GM12865 (cell line): ENCODE results near the gene ABCC3.

Experiments
- DNase-seq: peaks from one replicate; pipeline ENCODE4 v3.0.0; 2010; ENCODE audit warnings: low read depth
- H3K4me3 ChIP-seq: 2 replicates; pipeline ENCODE4 v1.5.1; 2011; ENCODE audit warnings: mild to moderate bottlenecking, low read depth, low read length, control low read depth
- TF ChIP-seq, protein P1 (sequence below): IDR thresholded peaks from 2 replicates; pipeline ENCODE4 v1.5.1; 2011; ENCODE audit warnings: low read length, control low read depth, low read depth, inconsistent platforms; ENCODE audit not compliant: insufficient read depth; ENCODE audit errors: missing control alignments

Gene ABCC3

DNA sequence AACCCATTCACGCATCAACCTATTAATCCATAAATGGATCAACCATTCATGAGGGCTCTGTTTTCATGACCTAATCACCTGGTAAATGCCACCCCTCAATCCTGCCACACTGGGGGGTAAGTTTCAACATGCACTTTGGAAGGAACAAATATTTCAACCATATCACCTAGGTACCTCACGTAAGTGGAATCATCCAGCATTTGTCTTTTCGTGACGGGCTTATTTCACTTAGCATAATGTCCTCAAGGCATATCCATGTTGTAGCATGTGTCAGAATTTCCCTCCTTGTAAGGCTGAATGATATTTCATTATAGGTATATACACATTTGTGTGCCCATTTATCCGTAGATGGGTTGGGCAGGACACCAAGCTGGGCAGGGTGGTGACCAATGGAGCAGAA is 37.4 kb downstream of the ABCC3 start:
- H3K4me3 ChIP-seq = no peak overlapping the region
- TF ChIP-seq, protein P1, sequence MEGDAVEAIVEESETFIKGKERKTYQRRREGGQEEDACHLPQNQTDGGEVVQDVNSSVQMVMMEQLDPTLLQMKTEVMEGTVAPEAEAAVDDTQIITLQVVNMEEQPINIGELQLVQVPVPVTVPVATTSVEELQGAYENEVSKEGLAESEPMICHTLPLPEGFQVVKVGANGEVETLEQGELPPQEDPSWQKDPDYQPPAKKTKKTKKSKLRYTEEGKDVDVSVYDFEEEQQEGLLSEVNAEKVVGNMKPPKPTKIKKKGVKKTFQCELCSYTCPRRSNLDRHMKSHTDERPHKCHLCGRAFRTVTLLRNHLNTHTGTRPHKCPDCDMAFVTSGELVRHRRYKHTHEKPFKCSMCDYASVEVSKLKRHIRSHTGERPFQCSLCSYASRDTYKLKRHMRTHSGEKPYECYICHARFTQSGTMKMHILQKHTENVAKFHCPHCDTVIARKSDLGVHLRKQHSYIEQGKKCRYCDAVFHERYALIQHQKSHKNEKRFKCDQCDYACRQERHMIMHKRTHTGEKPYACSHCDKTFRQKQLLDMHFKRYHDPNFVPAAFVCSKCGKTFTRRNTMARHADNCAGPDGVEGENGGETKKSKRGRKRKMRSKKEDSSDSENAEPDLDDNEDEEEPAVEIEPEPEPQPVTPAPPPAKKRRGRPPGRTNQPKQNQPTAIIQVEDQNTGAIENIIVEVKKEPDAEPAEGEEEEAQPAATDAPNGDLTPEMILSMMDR = no peak
- DNase-seq = no peak

DNA sequence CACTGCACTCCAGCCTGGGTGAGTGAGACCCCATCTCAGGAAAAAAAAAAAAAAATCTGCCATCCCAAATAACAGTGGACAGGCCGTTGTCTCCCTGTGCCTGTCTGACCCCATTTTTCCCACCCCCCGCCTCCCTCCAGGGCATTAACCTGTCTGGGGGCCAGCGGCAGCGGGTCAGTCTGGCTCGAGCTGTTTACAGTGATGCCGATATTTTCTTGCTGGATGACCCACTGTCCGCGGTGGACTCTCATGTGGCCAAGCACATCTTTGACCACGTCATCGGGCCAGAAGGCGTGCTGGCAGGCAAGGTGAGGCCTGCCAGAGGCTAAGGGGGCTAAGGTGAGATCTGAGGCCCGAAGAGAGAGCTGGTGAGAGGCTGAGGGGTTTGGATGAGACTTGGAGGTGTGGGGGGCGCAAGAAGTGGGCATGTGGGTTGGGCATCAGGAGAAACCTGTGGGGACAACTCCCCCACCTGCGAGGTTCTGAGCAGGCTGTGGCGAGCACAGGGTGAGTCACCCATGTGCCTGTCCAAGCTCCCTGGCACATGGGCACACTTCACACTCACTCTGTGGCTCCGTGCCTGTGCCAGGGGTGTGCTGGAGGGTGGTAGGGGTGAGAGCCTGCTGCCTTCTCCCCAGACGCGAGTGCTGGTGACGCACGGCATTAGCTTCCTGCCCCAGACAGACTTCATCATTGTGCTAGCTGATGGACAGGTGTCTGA is 38.3 kb downstream of the ABCC3 start:
- TF ChIP-seq, protein P1 = no peak
- H3K4me3 ChIP-seq = no peak overlapping the region
- DNase-seq = no peak

DNA sequence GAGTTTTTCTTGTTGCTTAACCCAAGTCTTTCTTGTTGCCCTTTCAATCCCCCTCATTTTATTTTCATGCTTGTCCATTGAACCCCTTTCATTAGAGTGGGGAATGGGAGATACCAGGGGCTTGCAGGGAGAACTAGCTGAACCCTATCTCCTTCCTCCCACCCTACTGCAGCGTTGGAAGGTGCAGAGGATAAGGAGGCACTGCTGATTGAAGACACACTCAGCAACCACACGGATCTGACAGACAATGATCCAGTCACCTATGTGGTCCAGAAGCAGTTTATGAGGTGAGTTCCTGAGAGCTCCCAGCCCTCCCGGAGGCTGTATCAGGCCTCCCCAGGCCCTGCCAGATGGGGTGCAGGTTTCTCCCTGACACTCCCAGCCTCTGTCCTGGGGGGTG is 40.5 kb downstream of the ABCC3 start:
- TF ChIP-seq, protein P1 = no peak
- no peak for DNase-seq
- H3K4me3 ChIP-seq = no peak overlapping the region

DNA sequence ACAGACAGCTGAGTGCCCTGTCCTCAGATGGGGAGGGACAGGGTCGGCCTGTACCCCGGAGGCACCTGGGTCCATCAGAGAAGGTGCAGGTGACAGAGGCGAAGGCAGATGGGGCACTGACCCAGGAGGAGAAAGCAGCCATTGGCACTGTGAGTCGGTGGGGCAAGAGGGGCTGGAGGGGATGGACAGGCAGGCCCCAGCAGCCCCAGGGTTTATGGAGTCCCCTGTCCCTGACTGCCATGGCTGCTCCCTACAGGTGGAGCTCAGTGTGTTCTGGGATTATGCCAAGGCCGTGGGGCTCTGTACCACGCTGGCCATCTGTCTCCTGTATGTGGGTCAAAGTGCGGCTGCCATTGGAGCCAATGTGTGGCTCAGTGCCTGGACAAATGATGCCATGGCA is 40.9 kb downstream of the ABCC3 start:
- DNase-seq = no peak
- no peak overlapping the region for H3K4me3 ChIP-seq
- TF ChIP-seq, protein P1 = no peak

DNA sequence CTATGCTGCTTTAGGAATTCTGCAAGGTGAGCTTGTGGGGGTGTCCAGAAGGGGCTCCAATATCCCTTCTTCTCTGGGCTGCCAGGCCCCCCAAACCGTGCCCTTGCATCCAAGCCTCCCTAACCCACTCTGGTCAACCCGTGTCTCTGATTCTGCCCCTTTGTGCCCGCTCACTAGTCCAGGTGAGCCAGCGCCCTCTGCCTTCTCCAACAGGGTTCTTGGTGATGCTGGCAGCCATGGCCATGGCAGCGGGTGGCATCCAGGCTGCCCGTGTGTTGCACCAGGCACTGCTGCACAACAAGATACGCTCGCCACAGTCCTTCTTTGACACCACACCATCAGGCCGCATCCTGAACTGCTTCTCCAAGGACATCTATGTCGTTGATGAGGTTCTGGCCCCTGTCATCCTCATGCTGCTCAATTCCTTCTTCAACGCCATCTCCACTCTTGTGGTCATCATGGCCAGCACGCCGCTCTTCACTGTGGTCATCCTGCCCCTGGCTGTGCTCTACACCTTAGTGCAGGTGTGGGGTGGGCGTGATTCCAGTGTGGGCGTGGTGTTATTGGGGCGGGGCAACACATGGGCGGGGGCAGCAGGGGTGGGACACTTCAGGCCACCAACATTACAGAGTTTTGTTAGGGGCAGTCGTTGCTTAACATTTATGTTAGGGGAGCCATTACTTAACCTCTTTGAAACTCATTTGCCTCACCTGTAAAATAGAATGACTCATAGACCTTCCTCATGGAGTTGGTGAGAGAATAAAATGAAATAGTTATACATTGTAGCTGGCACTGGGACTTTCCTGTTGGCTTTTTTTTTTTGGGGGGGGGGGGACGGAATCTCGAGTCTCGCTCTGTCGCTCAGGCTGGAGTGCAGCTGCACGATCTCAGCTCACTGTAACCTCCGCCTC is 41.6 kb downstream of the ABCC3 start:
- no peak for DNase-seq

DNA sequence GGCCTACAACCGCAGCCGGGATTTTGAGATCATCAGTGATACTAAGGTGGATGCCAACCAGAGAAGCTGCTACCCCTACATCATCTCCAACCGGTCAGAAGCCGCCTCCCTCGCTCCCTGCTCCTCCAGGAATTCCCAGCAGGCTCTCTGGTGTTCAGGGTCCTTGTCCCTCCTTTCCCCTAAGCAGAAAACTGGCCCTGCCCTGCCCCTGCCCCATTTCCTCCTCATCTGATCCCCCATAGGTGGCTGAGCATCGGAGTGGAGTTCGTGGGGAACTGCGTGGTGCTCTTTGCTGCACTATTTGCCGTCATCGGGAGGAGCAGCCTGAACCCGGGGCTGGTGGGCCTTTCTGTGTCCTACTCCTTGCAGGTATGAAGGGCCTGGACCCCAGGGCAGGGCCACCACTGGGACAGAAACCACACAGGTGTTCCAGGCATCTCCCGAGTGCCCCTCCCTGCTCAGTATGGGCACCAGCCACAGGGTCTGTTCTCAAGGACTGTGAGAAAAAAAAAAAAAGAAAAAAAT is 43.2 kb downstream of the ABCC3 start:
- no peak for DNase-seq
- H3K4me3 ChIP-seq = no peak overlapping the region
- TF ChIP-seq, protein P1 = no peak

More for the DNA sequence above, 41.6 kb downstream of the ABCC3 start:
- H3K4me3 ChIP-seq = no peak overlapping the region
- TF ChIP-seq, protein P1 = no peak
